ENCODE results near the gene DDX10. TPM values are rescaled to one million over a fixed set of nuclear protein-coding genes. Genes with fewer than 3 reads are reported as not detected.

The DDX10 gene
- total and polyA plus RNA-seq, 2 of the 8 experiments (the other 6 are each of a cell fraction or from before 2014, with no cell fraction given) = 49.2 to 52.2 TPM

- no peak overlapping the region for H2BK5ac ChIP-seq (ENCODE audit: low read depth, low read length)
- H2BK12ac ChIP-seq (ENCODE audit: low read depth, low read length) = no peak overlapping the region
- CTCF ChIA-PET (ENCODE audit: partially characterized antibody) = interaction anchor here (0.6 kb wide), 1 partner anchor 37 kb away, joined by 3 read pairs; no protein-coding TSS in a partner anchor
- POLR2A ChIA-PET (ENCODE audit: partially characterized antibody) = no interaction called here
- no peak overlapping the region for H2AFZ ChIP-seq (ENCODE audit: low read length)
- H3K9ac ChIP-seq (replicated peaks in 1 of 4; ENCODE audit: extremely low read depth in 1 of 4, low read depth in 3 of 4, low read length in 3 of 4) = no peak overlapping the region
- no peak overlapping the region for H3K4me3 ChIP-seq (ENCODE audit: extremely low read depth in 1 of 4, insufficient read depth in 2 of 4, low read depth in 3 of 4, low read length in 4 of 4)
- no peaks in the 10 kb centered on the region for H4K20me1 ChIP-seq (replicated peaks in 1 of 2; ENCODE audit: control insufficient read depth in 1 of 2, insufficient read depth in 2 of 2, low read length in 2 of 2)
- H3K79me2 ChIP-seq (ENCODE audit: control insufficient read depth in 1 of 2, insufficient read depth in 2 of 2, low read length in 2 of 2) = no peaks in the 10 kb centered on the region
- no peak overlapping the region for H4K91ac ChIP-seq (replicated peaks; ENCODE audit: insufficient read length, low read length)
- H2BK15ac ChIP-seq (ENCODE audit: low read length) = no peak overlapping the region
- no peaks in the 10 kb centered on the region for H3K4me1 ChIP-seq (replicated peaks in 1 of 4; ENCODE audit: control insufficient read depth in 3 of 4, insufficient read depth in 4 of 4, low read length in 3 of 4)
- no peak overlapping the region for H3K4me2 ChIP-seq (ENCODE audit: insufficient read depth in 1 of 2, low read depth in 2 of 2, low read length in 2 of 2)
- no peaks in the 10 kb centered on the region for H3K27me3 ChIP-seq (replicated peaks in 1 of 4; ENCODE audit: control insufficient read depth in 3 of 4, extremely low read depth in 1 of 4, insufficient read depth in 3 of 4, low read length in 3 of 4)
- H2AK5ac ChIP-seq (ENCODE audit: low read depth, low read length) = no peak overlapping the region
- H3K23me2 ChIP-seq (ENCODE audit: low read depth, low read length) = no peaks in the 10 kb centered on the region
- FAIRE-seq = no peak
- WGBS, 2 experiments (ENCODE audit: extremely low coverage in 1 of 2, insufficient coverage in 1 of 2, insufficient read length in 1 of 2, insufficient replicate concordance in 2 of 2, low coverage in 1 of 2, low lambda C conversion rate in 2 of 2, missing lambda C conversion rate in 1 of 2) = 97% methylated on average over 6 of the region's 6 CpGs; no CpG with 5 or more reads in 1 of the 2 experiments
- no peak overlapping the region for H3K56ac ChIP-seq (replicated peaks; ENCODE audit: insufficient read length, low read depth, low read length)
- H3K79me1 ChIP-seq (ENCODE audit: low read depth, low read length) = no peaks in the 10 kb centered on the region
- H3K36me3 ChIP-seq (ENCODE audit: control insufficient read depth in 2 of 4, insufficient read depth in 4 of 4, low read length in 3 of 4) = peaks cover 0 to 7% (median 1%) of the 10 kb centered on the region in 4 experiments; a peak in 2 of 8 replicates
- H4K5ac ChIP-seq (ENCODE audit: insufficient read length, low read depth, low read length) = no peak overlapping the region
- H4K8ac ChIP-seq (ENCODE audit: extremely low read depth, insufficient read depth, low read length) = no peak overlapping the region
- H3K4ac ChIP-seq (replicated peaks; ENCODE audit: insufficient read length, low read depth, low read length) = no peak overlapping the region
- H3K18ac ChIP-seq (ENCODE audit: extremely low read depth, low read length) = no peak overlapping the region
- no peak overlapping the region for H3K14ac ChIP-seq (ENCODE audit: insufficient read length)
- H2BK20ac ChIP-seq (ENCODE audit: low read length) = no peak overlapping the region
- no peak for DNase-seq (ENCODE audit: low read depth in 1 of 2, low spot score in 2 of 2)
- no peak overlapping the region for H2BK120ac ChIP-seq (replicated peaks; ENCODE audit: low read depth, low read length)
- H3K27ac ChIP-seq (ENCODE audit: low read depth, low read length) = no peak overlapping the region
- H3K23ac ChIP-seq (ENCODE audit: insufficient read length) = no peak overlapping the region
- no peaks in the 10 kb centered on the region for H3K9me3 ChIP-seq (ENCODE audit: insufficient read depth in 2 of 2, low read depth in 1 of 2, low read length in 1 of 2)
These were observed 279.8 kb downstream of the DDX10 start for GRCh38 chr11:108944471-108945178.

Data from H1 (cell line).